Activated naive CD8-positive, alpha-beta T cell (primary cell): ENCODE data around the gene SMAD5.

ENCODE experiments used
- H3K27ac Mint-ChIP-seq: one replicate; pipeline ENCODE4 v1.8.0; 2021; ENCODE audit warnings: mixed read lengths
- H3K27me3 Mint-ChIP-seq: one replicate; pipeline ENCODE4 v1.8.0; 2021; ENCODE audit warnings: mixed read lengths
- H3K36me3 Mint-ChIP-seq: one replicate; pipeline ENCODE4 v1.8.0; 2021; ENCODE audit warnings: mixed read lengths
- H3K4me1 Mint-ChIP-seq: one replicate; pipeline ENCODE4 v1.8.0; 2021; ENCODE audit warnings: low read depth, mixed read lengths
- H3K4me3 Mint-ChIP-seq: one replicate; pipeline ENCODE4 v1.8.0; 2021; ENCODE audit warnings: mild to moderate bottlenecking, mixed read lengths
- H3K9me3 Mint-ChIP-seq: one replicate; pipeline ENCODE4 v1.8.0; 2021; ENCODE audit warnings: low read depth, mixed read lengths

The SMAD5 gene

GRCh38 chr5:136106351-136107031, 26.2 kb upstream of the SMAD5 start:
- Mint-ChIP-seq H3K4me1 (no peaks in the 10 kb centered on the region), H3K27ac (no peak overlapping the region), H3K27me3 (no peaks in the 10 kb centered on the region), H3K9me3 (no peaks in the 10 kb centered on the region), H3K4me3 (no peak overlapping the region), H3K36me3 (no peaks in the 10 kb centered on the region)

- H3K27me3 Mint-ChIP-seq = no peaks in the 10 kb centered on the region
- no peak overlapping the region for H3K4me3 Mint-ChIP-seq
- no peaks in the 10 kb centered on the region for H3K4me1 Mint-ChIP-seq
- H3K36me3 Mint-ChIP-seq = no peaks in the 10 kb centered on the region
- H3K27ac Mint-ChIP-seq = no peak overlapping the region
- H3K9me3 Mint-ChIP-seq = no peaks in the 10 kb centered on the region
Measured at GRCh38 chr5:136108180-136108611, 24.4 kb upstream of the SMAD5 start.

GRCh38 chr5:136108766-136109165, 23.9 kb upstream of the SMAD5 start:
- no peak overlapping the region for H3K4me3 Mint-ChIP-seq
- H3K36me3 Mint-ChIP-seq = no peaks in the 10 kb centered on the region
- H3K27ac Mint-ChIP-seq = no peak overlapping the region
- no peaks in the 10 kb centered on the region for H3K27me3 Mint-ChIP-seq
- no peaks in the 10 kb centered on the region for H3K9me3 Mint-ChIP-seq
- no peaks in the 10 kb centered on the region for H3K4me1 Mint-ChIP-seq

- Mint-ChIP-seq H3K27me3 (no peaks in the 10 kb centered on the region), H3K27ac (no peak overlapping the region), H3K4me1 (no peaks in the 10 kb centered on the region), H3K36me3 (no peaks in the 10 kb centered on the region), H3K9me3 (no peaks in the 10 kb centered on the region), H3K4me3 (no peak overlapping the region)
Measured at GRCh38 chr5:136109453-136110135, 23.1 kb upstream of the SMAD5 start.

- Mint-ChIP-seq H3K27me3 (peaks cover 1% of the 10 kb centered on the region), H3K9me3 (no peaks in the 10 kb centered on the region), H3K4me3 (no peak overlapping the region), H3K27ac (no peak overlapping the region), H3K36me3 (no peaks in the 10 kb centered on the region), H3K4me1 (no peaks in the 10 kb centered on the region)
Measured at GRCh38 chr5:136113606-136114005, 19.0 kb upstream of the SMAD5 start.

GRCh38 chr5:136114414-136115125, 18.1 kb upstream of the SMAD5 start:
- H3K36me3 Mint-ChIP-seq = no peaks in the 10 kb centered on the region
- H3K4me3 Mint-ChIP-seq = no peak overlapping the region
- H3K4me1 Mint-ChIP-seq = no peaks in the 10 kb centered on the region
- H3K9me3 Mint-ChIP-seq = no peaks in the 10 kb centered on the region
- H3K27ac Mint-ChIP-seq = no peak overlapping the region
- peaks cover 1% of the 10 kb centered on the region for H3K27me3 Mint-ChIP-seq

- peaks cover 1% of the 10 kb centered on the region for H3K27me3 Mint-ChIP-seq
- no peaks in the 10 kb centered on the region for H3K36me3 Mint-ChIP-seq
- no peaks in the 10 kb centered on the region for H3K9me3 Mint-ChIP-seq
- H3K4me3 Mint-ChIP-seq = no peak overlapping the region
- no peak overlapping the region for H3K27ac Mint-ChIP-seq
- H3K4me1 Mint-ChIP-seq = no peaks in the 10 kb centered on the region
Measured at GRCh38 chr5:136115183-136115865, 17.3 kb upstream of the SMAD5 start.

GRCh38 chr5:136120529-136120928, 12.1 kb upstream of the SMAD5 start:
- Mint-ChIP-seq H3K4me1 (no peaks in the 10 kb centered on the region), H3K4me3 (no peak overlapping the region), H3K36me3 (no peaks in the 10 kb centered on the region), H3K27me3 (peaks cover 5% of the 10 kb centered on the region), H3K27ac (no peak overlapping the region), H3K9me3 (no peaks in the 10 kb centered on the region)

- Mint-ChIP-seq H3K27ac (no peak overlapping the region), H3K4me3 (no peak overlapping the region), H3K27me3 (peaks cover 18% of the 10 kb centered on the region), H3K36me3 (no peaks in the 10 kb centered on the region), H3K9me3 (no peaks in the 10 kb centered on the region), H3K4me1 (no peaks in the 10 kb centered on the region)
Measured at GRCh38 chr5:136123236-136123768, 9.3 kb upstream of the SMAD5 start.

- Mint-ChIP-seq H3K9me3 (no peaks in the 10 kb centered on the region), H3K4me3 (no peak overlapping the region), H3K36me3 (no peaks in the 10 kb centered on the region)
Measured at GRCh38 chr5:136127560-136127959, 5.1 kb upstream of the SMAD5 start.

GRCh38 chr5:136128481-136128880, 4.2 kb upstream of the SMAD5 start:
- no peaks in the 10 kb centered on the region for H3K36me3 Mint-ChIP-seq
- peaks cover 6% of the 10 kb centered on the region for H3K4me1 Mint-ChIP-seq
- no peak overlapping the region for H3K27ac Mint-ChIP-seq
- H3K9me3 Mint-ChIP-seq = no peaks in the 10 kb centered on the region
- H3K27me3 Mint-ChIP-seq = peaks cover 18% of the 10 kb centered on the region
- H3K4me3 Mint-ChIP-seq = no peak overlapping the region

More at GRCh38 chr5:136127560-136127959, 5.1 kb upstream of the SMAD5 start:
- no peak overlapping the region for H3K27ac Mint-ChIP-seq
- peaks cover 18% of the 10 kb centered on the region for H3K27me3 Mint-ChIP-seq
- H3K4me1 Mint-ChIP-seq = peaks cover 4% of the 10 kb centered on the region

GRCh38 chr5:136129445-136129844, 3.2 kb upstream of the SMAD5 start:
- Mint-ChIP-seq H3K4me1 (peaks cover 12% of the 10 kb centered on the region), H3K27me3 (peaks cover 20% of the 10 kb centered on the region), H3K36me3 (no peaks in the 10 kb centered on the region), H3K27ac (no peak overlapping the region), H3K9me3 (no peaks in the 10 kb centered on the region), H3K4me3 (no peak overlapping the region)

GRCh38 chr5:136130581-136130980, 2.1 kb upstream of the SMAD5 start:
- H3K4me1 Mint-ChIP-seq = peaks cover 19% of the 10 kb centered on the region
- H3K9me3 Mint-ChIP-seq = no peaks in the 10 kb centered on the region
- no peaks in the 10 kb centered on the region for H3K36me3 Mint-ChIP-seq
- no peak overlapping the region for H3K27ac Mint-ChIP-seq
- peaks cover 20% of the 10 kb centered on the region for H3K27me3 Mint-ChIP-seq
- H3K4me3 Mint-ChIP-seq = no peak overlapping the region

- Mint-ChIP-seq H3K4me1 (peaks cover 19% of the 10 kb centered on the region), H3K27me3 (peaks cover 14% of the 10 kb centered on the region), H3K4me3 (peak overlapping the region; percentile 83), H3K9me3 (no peaks in the 10 kb centered on the region), H3K27ac (peak overlapping the region; percentile 13), H3K36me3 (no peaks in the 10 kb centered on the region)
Measured at GRCh38 chr5:136132087-136132486, 558 bp upstream of the SMAD5 start.
